ENCODE measurements around the gene KNSTRN. TPM values are rescaled to one million over a fixed set of nuclear protein-coding genes. Genes with fewer than 3 reads are reported as not detected.
A peak's percentile ranks its signal among the peaks of the same experiment; 100 is the strongest.

The KNSTRN gene
- total and polyA plus RNA-seq, 2 of the 13 experiments (the other 11 are each of a cell fraction or from before 2014, with no cell fraction given) = 20.3 to 62.3 TPM

DNA sequence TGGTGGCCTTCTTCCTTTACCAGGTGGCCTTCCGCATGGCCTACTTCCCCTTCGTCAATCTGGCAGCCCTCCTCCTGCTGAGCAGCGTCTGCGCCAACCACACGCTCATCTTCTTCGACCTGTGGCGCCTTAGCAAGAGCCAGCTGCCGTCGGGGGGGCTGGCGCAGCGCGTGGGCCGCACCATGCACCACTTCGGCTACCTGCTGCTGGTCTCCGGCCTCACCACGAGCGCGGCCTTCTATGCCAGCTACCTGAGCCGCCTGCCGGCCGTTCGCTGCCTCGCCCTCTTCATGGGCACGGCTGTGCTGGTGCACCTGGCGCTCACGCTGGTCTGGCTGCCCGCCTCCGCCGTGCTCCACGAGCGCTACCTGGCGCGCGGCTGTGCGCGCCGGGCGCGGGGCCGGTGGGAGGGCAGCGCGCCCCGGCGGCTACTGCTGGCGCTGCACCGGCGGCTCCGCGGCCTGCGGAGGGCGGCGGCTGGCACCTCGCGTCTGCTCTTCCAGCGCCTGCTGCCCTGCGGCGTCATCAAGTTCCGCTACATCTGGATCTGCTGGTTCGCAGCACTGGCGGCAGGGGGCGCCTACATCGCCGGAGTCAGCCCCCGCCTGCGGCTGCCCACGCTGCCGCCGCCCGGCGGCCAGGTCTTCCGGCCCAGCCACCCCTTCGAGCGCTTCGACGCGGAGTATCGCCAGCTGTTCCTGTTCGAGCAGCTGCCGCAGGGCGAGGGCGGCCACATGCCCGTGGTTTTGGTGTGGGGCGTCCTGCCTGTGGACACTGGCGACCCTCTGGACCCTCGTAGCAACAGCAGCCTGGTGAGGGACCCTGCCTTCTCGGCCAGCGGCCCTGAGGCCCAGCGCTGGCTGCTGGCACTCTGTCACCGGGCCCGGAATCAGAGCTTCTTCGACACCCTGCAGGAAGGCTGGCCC lies 14.6 kb upstream of the KNSTRN start (continued):
- TF ChIP-seq, protein P1, sequence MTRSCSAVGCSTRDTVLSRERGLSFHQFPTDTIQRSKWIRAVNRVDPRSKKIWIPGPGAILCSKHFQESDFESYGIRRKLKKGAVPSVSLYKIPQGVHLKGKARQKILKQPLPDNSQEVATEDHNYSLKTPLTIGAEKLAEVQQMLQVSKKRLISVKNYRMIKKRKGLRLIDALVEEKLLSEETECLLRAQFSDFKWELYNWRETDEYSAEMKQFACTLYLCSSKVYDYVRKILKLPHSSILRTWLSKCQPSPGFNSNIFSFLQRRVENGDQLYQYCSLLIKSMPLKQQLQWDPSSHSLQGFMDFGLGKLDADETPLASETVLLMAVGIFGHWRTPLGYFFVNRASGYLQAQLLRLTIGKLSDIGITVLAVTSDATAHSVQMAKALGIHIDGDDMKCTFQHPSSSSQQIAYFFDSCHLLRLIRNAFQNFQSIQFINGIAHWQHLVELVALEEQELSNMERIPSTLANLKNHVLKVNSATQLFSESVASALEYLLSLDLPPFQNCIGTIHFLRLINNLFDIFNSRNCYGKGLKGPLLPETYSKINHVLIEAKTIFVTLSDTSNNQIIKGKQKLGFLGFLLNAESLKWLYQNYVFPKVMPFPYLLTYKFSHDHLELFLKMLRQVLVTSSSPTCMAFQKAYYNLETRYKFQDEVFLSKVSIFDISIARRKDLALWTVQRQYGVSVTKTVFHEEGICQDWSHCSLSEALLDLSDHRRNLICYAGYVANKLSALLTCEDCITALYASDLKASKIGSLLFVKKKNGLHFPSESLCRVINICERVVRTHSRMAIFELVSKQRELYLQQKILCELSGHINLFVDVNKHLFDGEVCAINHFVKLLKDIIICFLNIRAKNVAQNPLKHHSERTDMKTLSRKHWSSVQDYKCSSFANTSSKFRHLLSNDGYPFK (CRISPR knock-in tag; IDR thresholded peaks at IDR 0.05; ENCODE audit: borderline replicate concordance) = peak; percentile 80
- TF ChIP-seq ZNF264 (CRISPR knock-in tag; IDR thresholded peaks at IDR 0.05) (peak; percentile 92), RBM22 (optimal IDR thresholded peaks at IDR 0.05; ENCODE audit: low read length) (no peak), PTBP1 (IDR thresholded peaks at IDR 0.05; ENCODE audit: low read depth, low read length, poor library complexity, severe bottlenecking) (no peak), ZNF7 (CRISPR knock-in tag; IDR thresholded peaks at IDR 0.05) (peak; percentile 51; the same call in 1 of the 2 replicates), MAFG (CRISPR knock-in tag; IDR thresholded peaks at IDR 0.05) (no peak), ZNF737 (CRISPR knock-in tag; IDR thresholded peaks at IDR 0.05; ENCODE audit: borderline replicate concordance) (peak; percentile 81; the same call in 1 of the 2 replicates), TARDBP (CRISPR knock-in tag; IDR thresholded peaks at IDR 0.05) (no peak), ZSCAN29 (CRISPR knock-in tag; conservative IDR thresholded peaks at IDR 0.05) (0 out of 2 replicates have a peak, but pooled peaks have one; percentile 51), SIX4 (CRISPR knock-in tag; IDR thresholded peaks at IDR 0.05) (peak; percentile 14; the same call in 1 of the 2 replicates), ZNF225 (CRISPR knock-in tag; IDR thresholded peaks at IDR 0.05) (peak; percentile 84), ZC3H4 (CRISPR knock-in tag; IDR thresholded peaks at IDR 0.05; ENCODE audit: borderline replicate concordance) (no peak), ZNF672 (CRISPR knock-in tag; IDR thresholded peaks at IDR 0.05) (peak; percentile 91), ZFP36L1 (CRISPR knock-in tag; IDR thresholded peaks at IDR 0.05) (peak; percentile 93; the same call in 1 of the 2 replicates)
- TF ChIP-seq, protein P2, sequence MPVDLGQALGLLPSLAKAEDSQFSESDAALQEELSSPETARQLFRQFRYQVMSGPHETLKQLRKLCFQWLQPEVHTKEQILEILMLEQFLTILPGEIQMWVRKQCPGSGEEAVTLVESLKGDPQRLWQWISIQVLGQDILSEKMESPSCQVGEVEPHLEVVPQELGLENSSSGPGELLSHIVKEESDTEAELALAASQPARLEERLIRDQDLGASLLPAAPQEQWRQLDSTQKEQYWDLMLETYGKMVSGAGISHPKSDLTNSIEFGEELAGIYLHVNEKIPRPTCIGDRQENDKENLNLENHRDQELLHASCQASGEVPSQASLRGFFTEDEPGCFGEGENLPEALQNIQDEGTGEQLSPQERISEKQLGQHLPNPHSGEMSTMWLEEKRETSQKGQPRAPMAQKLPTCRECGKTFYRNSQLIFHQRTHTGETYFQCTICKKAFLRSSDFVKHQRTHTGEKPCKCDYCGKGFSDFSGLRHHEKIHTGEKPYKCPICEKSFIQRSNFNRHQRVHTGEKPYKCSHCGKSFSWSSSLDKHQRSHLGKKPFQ (CRISPR knock-in tag; IDR thresholded peaks at IDR 0.05; ENCODE audit: insufficient replicate concordance) = no peak
- TF ChIP-seq, protein P3, sequence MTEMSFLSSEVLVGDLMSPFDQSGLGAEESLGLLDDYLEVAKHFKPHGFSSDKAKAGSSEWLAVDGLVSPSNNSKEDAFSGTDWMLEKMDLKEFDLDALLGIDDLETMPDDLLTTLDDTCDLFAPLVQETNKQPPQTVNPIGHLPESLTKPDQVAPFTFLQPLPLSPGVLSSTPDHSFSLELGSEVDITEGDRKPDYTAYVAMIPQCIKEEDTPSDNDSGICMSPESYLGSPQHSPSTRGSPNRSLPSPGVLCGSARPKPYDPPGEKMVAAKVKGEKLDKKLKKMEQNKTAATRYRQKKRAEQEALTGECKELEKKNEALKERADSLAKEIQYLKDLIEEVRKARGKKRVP (CRISPR knock-in tag; IDR thresholded peaks at IDR 0.05) = peak in 1 of 2 experiments; percentile 52; a peak in 2 of 4 replicates
- TF ChIP-seq, protein P4, sequence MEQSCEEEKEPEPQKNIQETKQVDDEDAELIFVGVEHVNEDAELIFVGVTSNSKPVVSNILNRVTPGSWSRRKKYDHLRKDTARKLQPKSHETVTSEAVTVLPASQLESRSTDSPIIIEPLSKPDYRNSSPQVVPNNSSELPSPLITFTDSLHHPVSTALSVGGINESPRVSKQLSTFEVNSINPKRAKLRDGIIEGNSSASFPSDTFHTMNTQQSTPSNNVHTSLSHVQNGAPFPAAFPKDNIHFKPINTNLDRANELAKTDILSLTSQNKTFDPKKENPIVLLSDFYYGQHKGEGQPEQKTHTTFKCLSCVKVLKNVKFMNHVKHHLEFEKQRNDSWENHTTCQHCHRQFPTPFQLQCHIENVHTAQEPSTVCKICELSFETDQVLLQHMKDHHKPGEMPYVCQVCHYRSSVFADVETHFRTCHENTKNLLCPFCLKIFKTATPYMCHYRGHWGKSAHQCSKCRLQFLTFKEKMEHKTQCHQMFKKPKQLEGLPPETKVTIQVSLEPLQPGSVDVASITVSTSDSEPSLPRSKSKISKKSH (CRISPR knock-in tag; IDR thresholded peaks at IDR 0.05; ENCODE audit: borderline replicate concordance) = peak; percentile 95
- TF ChIP-seq, protein P5, sequence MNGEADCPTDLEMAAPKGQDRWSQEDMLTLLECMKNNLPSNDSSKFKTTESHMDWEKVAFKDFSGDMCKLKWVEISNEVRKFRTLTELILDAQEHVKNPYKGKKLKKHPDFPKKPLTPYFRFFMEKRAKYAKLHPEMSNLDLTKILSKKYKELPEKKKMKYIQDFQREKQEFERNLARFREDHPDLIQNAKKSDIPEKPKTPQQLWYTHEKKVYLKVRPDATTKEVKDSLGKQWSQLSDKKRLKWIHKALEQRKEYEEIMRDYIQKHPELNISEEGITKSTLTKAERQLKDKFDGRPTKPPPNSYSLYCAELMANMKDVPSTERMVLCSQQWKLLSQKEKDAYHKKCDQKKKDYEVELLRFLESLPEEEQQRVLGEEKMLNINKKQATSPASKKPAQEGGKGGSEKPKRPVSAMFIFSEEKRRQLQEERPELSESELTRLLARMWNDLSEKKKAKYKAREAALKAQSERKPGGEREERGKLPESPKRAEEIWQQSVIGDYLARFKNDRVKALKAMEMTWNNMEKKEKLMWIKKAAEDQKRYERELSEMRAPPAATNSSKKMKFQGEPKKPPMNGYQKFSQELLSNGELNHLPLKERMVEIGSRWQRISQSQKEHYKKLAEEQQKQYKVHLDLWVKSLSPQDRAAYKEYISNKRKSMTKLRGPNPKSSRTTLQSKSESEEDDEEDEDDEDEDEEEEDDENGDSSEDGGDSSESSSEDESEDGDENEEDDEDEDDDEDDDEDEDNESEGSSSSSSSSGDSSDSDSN (CRISPR knock-in tag; IDR thresholded peaks at IDR 0.05) = peak; percentile 89
